ENCODE measurements around the gene C10orf62. TPM values are rescaled to one million over a fixed set of nuclear protein-coding genes. Genes with fewer than 3 reads are reported as not detected.
"Not testable (repeated sequence)": the region's sequence is repeated elsewhere in the genome, so short reads cannot be mapped to it uniquely, and the experiment has no call there.

The C10orf62 gene
- total and polyA plus RNA-seq, 4 donors, result 0.29 to 0.54 (median 0.42) TPM; not detected in 1

GRCh38 chr10:97571622-97572021 lies 17.9 kb upstream of the C10orf62 start:
- Histone ChIP-seq H3K27me3 (ENCODE audit: control insufficient read depth in 1 of 2, insufficient read depth in 2 of 2, low read length in 1 of 2) (no peaks in the 10 kb centered on the region), H3K36me3 (ENCODE audit: control insufficient read depth in 1 of 2, insufficient read depth in 2 of 2, low read length in 1 of 2) (peaks cover 2 to 6% of the 10 kb centered on the region in 2 donors), H3K9me3 (ENCODE audit: control insufficient read depth, low read length) (no peaks in the 10 kb centered on the region), H3K27ac (ENCODE audit: low read depth in 1 of 2, low read length in 2 of 2) (no peak overlapping the region), H3K4me1 (ENCODE audit: control insufficient read depth in 1 of 2, insufficient read depth in 2 of 2, low read length in 2 of 2) (no peaks in the 10 kb centered on the region), H3K4me3 (ENCODE audit: low read length in 2 of 2) (no peak overlapping the region)
- ATAC-seq (ENCODE audit: low FRiP score) (no peak), DNase-seq (peak in 1 of 2 donors; percentile 41)
- intact Hi-C loops (cut with DNase I), result loop anchor here (1.0 to 2.0 kb wide), 2 partner anchors 39 to 40 kb away; no protein-coding TSS in a partner anchor
- WGBS, 2 donors, result 79 to 90% methylated on average over 3 of the region's 3 CpGs

- no peaks in the 10 kb centered on the region for H3K4me1 ChIP-seq (ENCODE audit: control insufficient read depth in 1 of 2, insufficient read depth in 2 of 2, low read length in 2 of 2)
- peak; percentile 87 for ATAC-seq (ENCODE audit: low FRiP score)
- WGBS, 2 donors, result 68 to 70% methylated on average over 16 of the region's 16 CpGs
- H3K4me3 ChIP-seq (ENCODE audit: low read length in 2 of 2), result no peak within 1 kb of the TSS
- intact Hi-C loops (cut with DNase I), result loop anchor here (1.0 to 2.0 kb wide), 2 partner anchors 38 to 39 kb away; no protein-coding TSS in a partner anchor
- H3K9me3 ChIP-seq (ENCODE audit: control insufficient read depth, low read length), result no peaks in the 10 kb centered on the region
- peaks cover 2 to 6% of the 10 kb centered on the region in 2 donors for H3K36me3 ChIP-seq (ENCODE audit: control insufficient read depth in 1 of 2, insufficient read depth in 2 of 2, low read length in 1 of 2)
- no peak within 1 kb of the TSS for H3K27ac ChIP-seq (ENCODE audit: low read depth in 1 of 2, low read length in 2 of 2)
- no peaks in the 10 kb centered on the region for H3K27me3 ChIP-seq (ENCODE audit: control insufficient read depth in 1 of 2, insufficient read depth in 2 of 2, low read length in 1 of 2)
- peak; percentile 90 to 93 for DNase-seq
Observed at GRCh38 chr10:97572214-97572989, 17.1 kb upstream of the C10orf62 start, which contains the start of gene ANKRD2. ANKRD2 (plus strand) TSS chr10:97572779; CDS start chr10:97572789, 10 bp downstream.

- H3K36me3 ChIP-seq (ENCODE audit: control insufficient read depth in 1 of 2, insufficient read depth in 2 of 2, low read length in 1 of 2), result peaks cover 2 to 6% of the 10 kb centered on the region in 2 donors
- DNase-seq (peak in 1 of 2 donors; percentile 31), ATAC-seq (ENCODE audit: low FRiP score) (no peak)
- no peaks in the 10 kb centered on the region for H3K4me1 ChIP-seq (ENCODE audit: control insufficient read depth in 1 of 2, insufficient read depth in 2 of 2, low read length in 2 of 2)
- no peak overlapping the region for H3K4me3 ChIP-seq (ENCODE audit: low read length in 2 of 2)
- no peak overlapping the region for H3K27ac ChIP-seq (ENCODE audit: low read depth in 1 of 2, low read length in 2 of 2)
- 96 to 97% methylated on average over 2 of the region's 2 CpGs for WGBS, 2 donors
- intact Hi-C loops (cut with DNase I), result loop anchor here in 1 of 2 donors (2.0 kb wide), 1 partner anchor 38 kb away; no protein-coding TSS in a partner anchor
- no peaks in the 10 kb centered on the region for H3K27me3 ChIP-seq (ENCODE audit: control insufficient read depth in 1 of 2, insufficient read depth in 2 of 2, low read length in 1 of 2)
- no peaks in the 10 kb centered on the region for H3K9me3 ChIP-seq (ENCODE audit: control insufficient read depth, low read length)
Observed at GRCh38 chr10:97573021-97573420, 16.5 kb upstream of the C10orf62 start.

- Histone ChIP-seq H3K36me3 (ENCODE audit: control insufficient read depth in 1 of 2, insufficient read depth in 2 of 2, low read length in 1 of 2) (peaks cover 2 to 6% of the 10 kb centered on the region in 2 donors), H3K9me3 (ENCODE audit: control insufficient read depth, low read length) (no peaks in the 10 kb centered on the region), H3K27me3 (ENCODE audit: control insufficient read depth in 1 of 2, insufficient read depth in 2 of 2, low read length in 1 of 2) (no peaks in the 10 kb centered on the region), H3K4me3 (ENCODE audit: low read length in 2 of 2) (no peak overlapping the region), H3K27ac (ENCODE audit: low read depth in 1 of 2, low read length in 2 of 2) (no peak overlapping the region), H3K4me1 (ENCODE audit: control insufficient read depth in 1 of 2, insufficient read depth in 2 of 2, low read length in 2 of 2) (no peaks in the 10 kb centered on the region)
- 75 to 76% methylated on average over 2 of the region's 2 CpGs for WGBS, 2 donors
- ATAC-seq (ENCODE audit: low FRiP score) (no peak), DNase-seq (peak in 1 of 2 donors; percentile 21)
- intact Hi-C loops (cut with DNase I), result loop anchor here (1.0 to 2.0 kb wide), 2 partner anchors 23 to 37 kb away; no protein-coding TSS in a partner anchor
Observed at GRCh38 chr10:97573672-97574071, 15.8 kb upstream of the C10orf62 start.

- H3K4me3 ChIP-seq (ENCODE audit: low read length in 2 of 2), result no peak overlapping the region
- 28 to 29% methylated on average over 4 of the region's 4 CpGs for WGBS, 2 donors
- H3K27ac ChIP-seq (ENCODE audit: low read depth in 1 of 2, low read length in 2 of 2), result peak overlapping the region in 1 of 2 donors; percentile 75
- intact Hi-C loops (cut with DNase I), result loop anchor here in 1 of 2 donors (1.0 kb wide), 1 partner anchor 22 kb away; no protein-coding TSS in a partner anchor
- H3K27me3 ChIP-seq (ENCODE audit: control insufficient read depth in 1 of 2, insufficient read depth in 2 of 2, low read length in 1 of 2), result no peaks in the 10 kb centered on the region
- no peaks in the 10 kb centered on the region for H3K9me3 ChIP-seq (ENCODE audit: control insufficient read depth, low read length)
- peak; percentile 70 to 89 for DNase-seq
- H3K4me1 ChIP-seq (ENCODE audit: control insufficient read depth in 1 of 2, insufficient read depth in 2 of 2, low read length in 2 of 2), result no peaks in the 10 kb centered on the region
- peak; percentile 23 for ATAC-seq (ENCODE audit: low FRiP score)
- H3K36me3 ChIP-seq (ENCODE audit: control insufficient read depth in 1 of 2, insufficient read depth in 2 of 2, low read length in 1 of 2), result peaks cover 2 to 6% of the 10 kb centered on the region in 2 donors
Observed at GRCh38 chr10:97574374-97575126, 15.0 kb upstream of the C10orf62 start.

- intact Hi-C loops (cut with DNase I), result no loop called here
- Histone ChIP-seq H3K36me3 (ENCODE audit: control insufficient read depth in 1 of 2, insufficient read depth in 2 of 2, low read length in 1 of 2) (peaks cover 1 to 4% of the 10 kb centered on the region in 2 donors), H3K4me3 (ENCODE audit: low read length in 2 of 2) (no peak overlapping the region), H3K4me1 (ENCODE audit: control insufficient read depth in 1 of 2, insufficient read depth in 2 of 2, low read length in 2 of 2) (no peaks in the 10 kb centered on the region), H3K9me3 (ENCODE audit: control insufficient read depth, low read length) (no peaks in the 10 kb centered on the region), H3K27ac (ENCODE audit: low read depth in 1 of 2, low read length in 2 of 2) (peak overlapping the region in 1 of 2 donors; percentile 75), H3K27me3 (ENCODE audit: control insufficient read depth in 1 of 2, insufficient read depth in 2 of 2, low read length in 1 of 2) (no peaks in the 10 kb centered on the region)
- DNase-seq, result peak in 1 of 2 donors; percentile 61
- ATAC-seq (ENCODE audit: low FRiP score), result no peak
- 91 to 97% methylated on average over 6 of the region's 6 CpGs for WGBS, 2 donors
Observed at GRCh38 chr10:97575127-97575668, 14.3 kb upstream of the C10orf62 start.

GRCh38 chr10:97576487-97576886 lies 13.0 kb upstream of the C10orf62 start:
- H3K4me3 ChIP-seq (ENCODE audit: low read length in 2 of 2); H3K27me3 ChIP-seq (ENCODE audit: control insufficient read depth in 1 of 2, insufficient read depth in 2 of 2, low read length in 1 of 2); H3K9me3 ChIP-seq (ENCODE audit: control insufficient read depth, low read length); ATAC-seq (ENCODE audit: low FRiP score); intact Hi-C loops (cut with DNase I); H3K36me3 ChIP-seq (ENCODE audit: control insufficient read depth in 1 of 2, insufficient read depth in 2 of 2, low read length in 1 of 2); H3K4me1 ChIP-seq (ENCODE audit: control insufficient read depth in 1 of 2, insufficient read depth in 2 of 2, low read length in 2 of 2): not testable (repeated sequence)
- peak overlapping the region in 1 of 2 donors; percentile 22 for H3K27ac ChIP-seq (ENCODE audit: low read depth in 1 of 2, low read length in 2 of 2)
- peak in 1 of 2 donors; percentile 23 for DNase-seq
- WGBS, 2 donors, result 57 to 58% methylated on average over 5 of the region's 5 CpGs

GRCh38 chr10:97577701-97578100 lies 11.8 kb upstream of the C10orf62 start:
- H3K4me1 ChIP-seq (ENCODE audit: control insufficient read depth in 1 of 2, insufficient read depth in 2 of 2, low read length in 2 of 2), result no peaks in the 10 kb centered on the region
- DNase-seq, result peak in 1 of 2 donors; percentile 58
- H3K27ac ChIP-seq (ENCODE audit: low read depth in 1 of 2, low read length in 2 of 2), result no peak overlapping the region
- WGBS, 2 donors, result 81% methylated on average over 9 of the region's 9 CpGs
- no peak for ATAC-seq (ENCODE audit: low FRiP score)
- no peaks in the 10 kb centered on the region for H3K36me3 ChIP-seq (ENCODE audit: control insufficient read depth in 1 of 2, insufficient read depth in 2 of 2, low read length in 1 of 2)
- no peak overlapping the region for H3K4me3 ChIP-seq (ENCODE audit: low read length in 2 of 2)
- intact Hi-C loops (cut with DNase I), result no loop called here
- H3K9me3 ChIP-seq (ENCODE audit: control insufficient read depth, low read length), result no peaks in the 10 kb centered on the region
- no peaks in the 10 kb centered on the region for H3K27me3 ChIP-seq (ENCODE audit: control insufficient read depth in 1 of 2, insufficient read depth in 2 of 2, low read length in 1 of 2)

Data from aorta (tissue), 5 donors.